Measurements from ENCODE around the gene ADH4. TPM values are rescaled to one million over a fixed set of nuclear protein-coding genes. Genes with fewer than 3 reads are reported as not detected.

The ADH4 gene
- total RNA-seq, 1 experiment from 2014 or later = not detected

- Mint-ChIP-seq H3K36me3 (ENCODE audit: insufficient read depth, unreplicated experiment) (no peaks in the 10 kb centered on the region), H3K9me3 (ENCODE audit: unreplicated experiment) (peaks cover 8% of the 10 kb centered on the region), H3K27ac (ENCODE audit: low read depth, unreplicated experiment) (no peak overlapping the region), H3K27me3 (ENCODE audit: insufficient read depth, unreplicated experiment) (no peaks in the 10 kb centered on the region), H3K4me1 (ENCODE audit: insufficient read depth, unreplicated experiment) (no peaks in the 10 kb centered on the region), H3K4me3 (ENCODE audit: unreplicated experiment) (no peak overlapping the region)
- intact Hi-C loops (cut with micrococcal nuclease) = no loop called here
- POLR2A ChIA-PET = interaction anchor here (1.3 kb wide), 1 partner anchor 76 kb away, joined by 5 read pairs; no protein-coding TSS in a partner anchor
- TF ChIP-seq CTCF (IDR thresholded peaks at IDR 0.05; ENCODE audit: unreplicated experiment) = no peak
- CTCF ChIA-PET = interaction anchor here (0.6 to 1.5 kb wide), 4 partner anchors 234 to 296 kb away, joined by 3 to 4 read pairs (median 4); no protein-coding TSS in a partner anchor
- no peak for DNase-seq (ENCODE audit: unreplicated experiment)
- BruUV-seq (replicated peaks) = no TSS peak
These were observed 22.4 kb upstream of the ADH4 start for GRCh38 chr4:99166544-99166943.

- Mint-ChIP-seq H3K27ac (ENCODE audit: low read depth, unreplicated experiment) (no peak overlapping the region), H3K36me3 (ENCODE audit: insufficient read depth, unreplicated experiment) (no peaks in the 10 kb centered on the region), H3K9me3 (ENCODE audit: unreplicated experiment) (peaks cover 8% of the 10 kb centered on the region), H3K4me3 (ENCODE audit: unreplicated experiment) (no peak overlapping the region), H3K4me1 (ENCODE audit: insufficient read depth, unreplicated experiment) (no peaks in the 10 kb centered on the region), H3K27me3 (ENCODE audit: insufficient read depth, unreplicated experiment) (no peaks in the 10 kb centered on the region)
- intact Hi-C loops (cut with micrococcal nuclease) = no loop called here
- ChIA-PET CTCF (interaction anchor here (0.6 to 1.5 kb wide), 3 partner anchors 235 to 296 kb away, joined by 4 read pairs; no protein-coding TSS in a partner anchor), POLR2A (interaction anchor here (0.8 to 1.3 kb wide), 2 partner anchors 14 to 75 kb away, joined by 4 to 5 read pairs; no protein-coding TSS in a partner anchor)
- BruUV-seq (replicated peaks) = no TSS peak
- TF ChIP-seq CTCF (IDR thresholded peaks at IDR 0.05; ENCODE audit: unreplicated experiment) = no peak
- DNase-seq (ENCODE audit: unreplicated experiment) = no peak
These were observed 21.9 kb upstream of the ADH4 start for GRCh38 chr4:99165978-99166377.

DNA sequence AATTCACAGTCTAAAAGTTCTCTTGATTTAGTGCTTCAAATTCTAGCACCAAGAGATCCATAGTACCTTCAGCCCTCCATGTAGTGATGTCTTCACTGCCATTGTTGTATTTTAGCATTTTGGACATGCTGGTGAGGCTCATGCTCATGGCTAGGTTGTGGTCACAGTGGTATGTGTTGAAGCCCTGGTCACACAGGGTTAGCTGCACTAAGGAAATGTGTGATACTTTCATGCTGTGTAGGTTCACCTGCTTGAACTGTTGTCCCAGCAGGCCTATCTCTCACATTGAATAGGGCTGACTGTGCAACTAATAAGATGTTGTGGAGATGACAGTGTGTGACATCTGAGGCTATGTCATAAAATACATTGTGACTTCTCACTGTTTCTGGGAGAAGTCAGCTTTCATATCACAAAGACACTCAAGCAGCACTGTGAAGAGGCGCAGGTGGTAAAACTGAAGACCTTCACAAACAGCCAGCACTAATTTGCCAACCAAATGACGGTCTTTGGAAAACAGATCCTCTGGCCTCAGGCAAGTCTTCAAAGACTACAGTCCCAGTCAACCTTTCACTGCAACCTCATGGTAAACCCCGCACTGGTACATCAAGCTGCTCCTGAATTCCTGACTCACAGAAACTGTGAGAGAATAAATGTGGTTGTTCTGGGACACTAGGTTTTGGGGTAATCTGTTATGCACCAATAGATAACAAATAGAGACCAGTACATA, 17.4 kb upstream of the ADH4 start:
- no peaks in the 10 kb centered on the region for H3K4me1 Mint-ChIP-seq (ENCODE audit: insufficient read depth, unreplicated experiment)
- no TSS peak for BruUV-seq (replicated peaks)
- H3K4me3 Mint-ChIP-seq (ENCODE audit: unreplicated experiment) = no peak overlapping the region
- TF ChIP-seq CTCF (IDR thresholded peaks at IDR 0.05; ENCODE audit: unreplicated experiment) = no peak
- H3K9me3 Mint-ChIP-seq (ENCODE audit: unreplicated experiment) = no peaks in the 10 kb centered on the region
- H3K27ac Mint-ChIP-seq (ENCODE audit: low read depth, unreplicated experiment) = no peak overlapping the region
- intact Hi-C loops (cut with micrococcal nuclease) = no loop called here
- no peak for DNase-seq (ENCODE audit: unreplicated experiment)
- POLR2A ChIA-PET = no interaction called here
- H3K36me3 Mint-ChIP-seq (ENCODE audit: insufficient read depth, unreplicated experiment) = no peaks in the 10 kb centered on the region
- CTCF ChIA-PET = interaction anchor here (0.5 to 2.0 kb wide), 9 partner anchors 10 to 887 kb away, joined by 3 to 18 read pairs (median 4); no protein-coding TSS in a partner anchor
- H3K27me3 Mint-ChIP-seq (ENCODE audit: insufficient read depth, unreplicated experiment) = no peaks in the 10 kb centered on the region

DNA sequence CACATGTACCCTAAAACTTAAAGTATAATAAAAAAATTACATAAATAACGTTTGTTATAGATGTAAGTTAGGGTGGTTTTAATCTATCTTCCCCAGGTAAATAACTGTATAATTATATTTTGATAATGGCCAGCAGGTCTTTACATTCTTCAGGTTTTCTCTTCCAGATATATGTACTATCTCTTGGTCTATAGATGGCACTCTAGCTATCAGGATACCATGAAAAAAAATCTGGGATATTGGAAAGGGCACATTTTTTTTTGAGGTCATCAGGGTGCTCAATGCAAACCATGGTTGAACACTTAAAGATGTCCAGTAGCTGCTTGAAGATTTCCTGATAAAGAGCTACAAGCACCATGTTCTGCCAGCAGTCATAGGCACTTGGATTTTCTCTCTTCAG, 15.6 kb upstream of the ADH4 start:
- no peaks in the 10 kb centered on the region for H3K36me3 Mint-ChIP-seq (ENCODE audit: insufficient read depth, unreplicated experiment)
- no peaks in the 10 kb centered on the region for H3K9me3 Mint-ChIP-seq (ENCODE audit: unreplicated experiment)
- intact Hi-C loops (cut with micrococcal nuclease) = loop anchor here (1.0 kb wide), 1 partner anchor 246 kb away; no protein-coding TSS in a partner anchor
- no peak overlapping the region for H3K27ac Mint-ChIP-seq (ENCODE audit: low read depth, unreplicated experiment)
- peak; percentile 17 for TF ChIP-seq CTCF (IDR thresholded peaks at IDR 0.05; ENCODE audit: unreplicated experiment)
- no peak overlapping the region for H3K4me3 Mint-ChIP-seq (ENCODE audit: unreplicated experiment)
- ChIA-PET POLR2A (interaction anchor here (0.6 to 1.2 kb wide), 4 partner anchors 10 to 258 kb away, joined by 3 to 4 read pairs (median 3); no protein-coding TSS in a partner anchor), CTCF (interaction anchor here (0.6 to 2.0 kb wide), 10 partner anchors 8 to 304 kb away, joined by 3 to 18 read pairs (median 4); no protein-coding TSS in a partner anchor)
- DNase-seq (ENCODE audit: unreplicated experiment) = peak; percentile 14
- no peaks in the 10 kb centered on the region for H3K27me3 Mint-ChIP-seq (ENCODE audit: insufficient read depth, unreplicated experiment)
- BruUV-seq (replicated peaks) = no TSS peak
- H3K4me1 Mint-ChIP-seq (ENCODE audit: insufficient read depth, unreplicated experiment) = no peaks in the 10 kb centered on the region

Data from MCF 10A (cell line).